COLO668 (cell line): ENCODE measurements around the gene CERCAM.

Source experiments
- DNase-seq: peaks from one replicate; lab custom pipeline; 2025; ENCODE audit not compliant: unreplicated experiment; lab: John Stamatoyannopoulos, UW

Gene CERCAM, protein sequence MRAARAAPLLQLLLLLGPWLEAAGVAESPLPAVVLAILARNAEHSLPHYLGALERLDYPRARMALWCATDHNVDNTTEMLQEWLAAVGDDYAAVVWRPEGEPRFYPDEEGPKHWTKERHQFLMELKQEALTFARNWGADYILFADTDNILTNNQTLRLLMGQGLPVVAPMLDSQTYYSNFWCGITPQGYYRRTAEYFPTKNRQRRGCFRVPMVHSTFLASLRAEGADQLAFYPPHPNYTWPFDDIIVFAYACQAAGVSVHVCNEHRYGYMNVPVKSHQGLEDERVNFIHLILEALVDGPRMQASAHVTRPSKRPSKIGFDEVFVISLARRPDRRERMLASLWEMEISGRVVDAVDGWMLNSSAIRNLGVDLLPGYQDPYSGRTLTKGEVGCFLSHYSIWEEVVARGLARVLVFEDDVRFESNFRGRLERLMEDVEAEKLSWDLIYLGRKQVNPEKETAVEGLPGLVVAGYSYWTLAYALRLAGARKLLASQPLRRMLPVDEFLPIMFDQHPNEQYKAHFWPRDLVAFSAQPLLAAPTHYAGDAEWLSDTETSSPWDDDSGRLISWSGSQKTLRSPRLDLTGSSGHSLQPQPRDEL

DNA sequence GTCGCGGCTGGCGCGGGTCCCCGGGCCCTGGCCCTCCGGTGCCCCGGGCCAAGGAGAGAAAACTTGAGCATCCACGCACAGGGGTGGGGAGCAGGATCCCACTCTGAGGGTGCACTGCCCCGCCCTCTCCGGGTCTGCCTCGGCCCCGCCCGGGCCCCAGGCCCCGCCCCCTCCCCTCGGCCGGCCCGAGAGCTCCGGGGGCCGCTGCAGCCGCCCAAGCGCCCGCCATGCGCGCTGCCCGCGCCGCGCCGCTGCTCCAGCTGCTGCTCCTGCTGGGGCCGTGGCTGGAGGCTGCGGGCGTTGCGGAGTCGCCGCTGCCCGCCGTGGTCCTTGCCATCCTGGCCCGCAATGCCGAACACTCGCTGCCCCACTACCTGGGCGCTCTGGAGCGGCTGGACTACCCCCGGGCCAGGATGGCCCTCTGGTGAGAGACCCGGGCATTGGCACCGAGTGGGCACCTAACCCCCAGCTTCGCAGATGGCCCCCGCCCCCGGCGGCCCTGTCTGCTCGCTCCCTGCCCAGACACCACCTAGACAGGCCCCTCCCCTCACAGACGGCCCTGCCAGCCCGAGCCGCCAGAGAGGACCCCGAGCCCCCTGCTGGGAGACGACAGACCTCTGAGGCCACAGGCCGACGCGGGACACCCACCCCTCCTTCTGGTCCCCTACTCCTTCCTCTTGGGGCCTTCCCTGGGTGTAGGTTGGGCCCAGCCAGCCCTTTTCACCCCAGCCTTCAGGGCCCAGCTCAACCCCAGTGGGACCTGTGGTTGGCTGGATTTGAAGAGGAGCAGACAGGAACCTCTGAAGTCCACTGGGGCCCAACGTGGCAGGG is at the start of gene CERCAM:
Gene CERCAM (plus strand): TSS at position 207 of the 831 bp plus-strand sequence. CDS start 21 bp downstream, at position 228.
- DNase-seq: peak; percentile 52

DNA sequence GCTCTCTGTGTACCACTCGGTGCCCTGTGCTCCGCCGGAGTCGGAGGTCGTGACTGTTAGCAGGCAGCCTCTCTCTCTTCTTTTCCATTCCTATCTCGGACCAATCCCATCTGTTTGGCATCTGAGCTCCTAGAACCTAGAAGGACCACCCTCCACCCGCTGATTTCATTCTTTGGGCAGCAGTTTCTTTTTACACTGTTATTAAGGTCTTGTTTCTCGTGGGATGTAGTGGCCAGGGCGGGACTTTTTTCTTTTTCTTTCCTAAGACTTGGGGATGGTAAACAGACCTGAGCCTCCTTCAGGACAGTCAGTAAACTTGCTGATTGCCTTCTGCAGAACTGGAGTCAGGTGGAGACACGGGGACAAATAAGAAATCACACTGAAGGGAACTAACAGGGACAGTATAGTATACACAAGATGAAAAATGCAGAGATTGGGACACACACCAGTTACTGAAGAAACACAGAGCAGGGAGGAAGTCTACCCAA is 49.0 kb upstream of the CERCAM start:
- no peak for DNase-seq

DNA sequence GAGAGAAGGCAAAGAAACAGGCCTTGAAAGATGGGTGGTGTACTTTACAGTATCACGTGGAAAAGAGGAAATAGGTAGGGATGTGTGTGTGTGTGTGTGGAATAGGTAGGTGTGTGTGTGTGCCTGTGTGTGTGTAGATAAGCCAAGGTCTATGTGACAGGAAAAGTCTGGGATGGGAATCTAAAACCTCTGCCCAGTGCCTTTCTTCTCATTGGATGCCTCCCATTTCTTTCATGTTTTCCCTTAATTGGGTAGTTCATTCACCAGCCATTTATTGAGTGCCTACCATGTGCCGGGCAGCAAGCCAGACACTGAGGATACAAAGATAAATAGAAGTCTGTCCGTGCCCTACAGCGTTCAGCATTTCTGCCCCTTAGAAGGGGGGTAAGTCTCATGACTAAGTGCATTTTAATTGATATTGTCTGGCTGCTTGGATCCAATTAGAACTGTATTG is 48.4 kb upstream of the CERCAM start:
- DNase-seq: no peak

DNA sequence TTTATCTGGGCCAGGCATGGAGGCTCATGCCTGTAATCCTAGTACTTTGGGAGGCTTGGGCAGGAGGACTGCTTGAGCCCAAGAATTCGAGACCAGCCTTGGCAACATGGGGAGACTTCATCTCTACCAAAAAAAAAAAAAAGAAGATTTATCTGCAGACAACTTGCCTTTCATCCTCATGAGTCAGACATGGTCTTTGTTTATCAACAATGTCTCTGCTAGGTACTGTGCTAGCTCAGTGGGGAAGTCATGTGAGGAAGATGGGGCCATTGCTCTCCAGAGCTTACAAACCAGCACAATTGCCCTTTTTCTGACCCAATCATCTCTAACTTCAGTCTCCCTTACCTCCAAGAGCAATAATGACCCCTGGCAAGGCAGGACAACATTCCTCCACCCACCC is 47.9 kb upstream of the CERCAM start:
- DNase-seq: no peak

DNA sequence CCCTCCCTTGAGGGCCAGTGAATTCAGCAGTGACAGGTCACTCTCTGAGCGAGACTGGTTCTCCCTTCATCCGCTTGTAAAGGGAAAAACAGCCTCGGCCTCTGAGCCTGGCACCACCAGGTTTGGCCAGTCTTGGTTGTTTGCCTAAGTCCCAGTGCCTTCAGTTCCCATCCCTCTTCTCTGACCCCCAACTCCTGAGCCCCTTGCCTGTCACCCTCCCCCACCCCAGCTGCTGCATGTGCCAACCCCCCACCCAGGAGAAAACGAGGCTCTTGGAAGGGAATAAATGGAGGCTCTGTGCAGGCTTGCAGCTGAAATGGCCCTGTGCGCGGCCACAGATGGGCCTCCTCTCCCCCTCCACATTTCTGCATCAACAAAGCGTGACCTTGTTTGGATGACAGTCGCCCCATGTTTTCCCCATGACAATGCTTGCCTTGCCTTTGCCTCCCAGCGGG is 46.4 kb upstream of the CERCAM start:
- DNase-seq: no peak

DNA sequence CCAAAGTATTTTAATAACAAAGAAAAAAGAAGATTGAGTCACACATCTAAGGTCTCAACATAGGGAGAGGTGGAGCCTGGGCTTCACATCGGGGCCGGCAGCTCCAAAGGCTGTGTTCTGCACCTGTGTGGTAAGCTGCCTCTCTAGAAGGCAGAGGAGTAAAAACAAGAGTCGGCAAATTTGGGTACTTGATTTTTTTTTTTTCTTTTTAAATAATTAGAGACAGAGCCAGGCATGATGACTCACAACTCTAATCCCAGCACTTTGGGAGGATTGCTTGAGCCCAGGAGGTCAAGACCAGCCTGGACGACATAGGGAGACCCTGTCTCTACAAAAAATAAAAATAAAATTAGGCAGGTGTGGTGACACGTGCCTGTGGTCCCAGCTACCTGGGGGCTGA is 44.8 kb upstream of the CERCAM start:
- DNase-seq: no peak

DNA sequence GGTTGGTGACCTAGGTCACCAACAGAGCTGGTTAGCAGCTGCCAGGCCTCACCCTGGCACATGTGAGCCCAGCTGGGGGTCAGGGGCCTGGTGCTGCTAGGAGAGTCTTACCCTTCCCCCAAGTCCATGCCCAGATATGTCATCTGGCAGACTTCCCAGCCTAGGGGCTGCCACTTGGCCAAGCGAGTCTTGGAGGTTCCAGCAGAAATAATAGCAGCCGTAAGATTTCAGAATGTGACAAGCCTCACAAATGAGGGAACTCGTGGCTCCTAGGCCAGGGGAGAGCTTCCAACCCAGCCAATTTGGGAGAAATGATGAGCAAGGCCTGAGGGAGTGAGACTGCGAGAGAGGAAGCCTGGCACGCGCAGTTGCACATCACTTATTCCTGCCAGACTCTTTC is 38.4 kb upstream of the CERCAM start:
- no peak for DNase-seq

DNA sequence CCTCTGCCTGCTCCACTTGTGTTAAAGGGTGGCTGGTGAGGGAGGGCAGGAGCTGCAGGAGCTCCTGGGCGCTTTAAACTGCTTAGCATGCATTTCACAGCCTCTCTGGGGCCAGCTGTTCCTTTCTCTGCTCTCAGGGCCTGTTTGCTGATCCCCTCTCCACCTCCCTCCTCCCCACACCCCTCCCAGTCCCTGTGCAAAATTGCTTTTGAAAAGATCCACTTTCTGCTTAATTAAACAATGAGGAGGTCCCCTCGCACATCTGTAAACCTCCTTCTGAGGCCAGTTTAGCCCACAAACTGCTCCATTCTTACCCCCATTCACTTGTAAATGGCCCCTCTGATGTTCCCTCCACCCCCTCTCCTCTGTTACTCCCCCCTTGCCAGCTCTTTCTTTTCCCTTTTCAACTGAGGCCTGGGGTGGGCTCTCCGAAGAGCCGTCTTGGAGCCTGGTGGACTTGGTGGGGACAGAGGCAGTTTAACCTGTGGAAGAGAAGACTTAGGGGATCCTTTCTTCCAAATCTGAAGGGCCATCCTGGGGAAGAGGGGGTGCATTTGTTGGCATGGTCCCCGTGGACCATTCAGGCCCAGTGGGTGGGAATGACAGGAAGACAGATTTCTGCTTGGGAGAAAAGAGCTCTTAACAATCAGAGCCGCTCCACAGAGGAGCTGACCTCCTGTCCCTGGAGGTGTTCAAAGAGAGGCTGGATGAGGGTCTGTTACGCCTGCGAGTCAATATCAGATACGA is 37.5 kb upstream of the CERCAM start:
- DNase-seq: no peak

DNA sequence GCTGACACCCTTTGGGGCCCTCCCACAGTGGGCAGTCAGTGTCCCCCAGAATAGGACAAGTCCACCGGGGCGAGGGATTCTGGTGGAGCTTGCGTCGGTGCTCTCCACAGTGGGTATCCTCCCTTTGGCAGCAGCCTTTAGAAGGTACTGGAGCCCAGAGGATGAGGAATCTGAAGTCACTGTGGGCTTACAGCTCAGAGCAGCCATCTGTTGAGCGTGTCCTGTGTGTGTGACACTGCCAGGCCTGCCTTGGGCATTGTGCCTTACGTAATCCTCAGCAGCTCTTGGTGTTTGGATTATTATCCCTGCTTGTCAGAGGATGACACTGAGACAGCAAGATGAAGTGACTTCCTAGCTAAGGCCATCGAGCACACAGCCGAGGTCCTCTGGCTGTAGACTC is 36.9 kb upstream of the CERCAM start:
- no peak for DNase-seq

DNA sequence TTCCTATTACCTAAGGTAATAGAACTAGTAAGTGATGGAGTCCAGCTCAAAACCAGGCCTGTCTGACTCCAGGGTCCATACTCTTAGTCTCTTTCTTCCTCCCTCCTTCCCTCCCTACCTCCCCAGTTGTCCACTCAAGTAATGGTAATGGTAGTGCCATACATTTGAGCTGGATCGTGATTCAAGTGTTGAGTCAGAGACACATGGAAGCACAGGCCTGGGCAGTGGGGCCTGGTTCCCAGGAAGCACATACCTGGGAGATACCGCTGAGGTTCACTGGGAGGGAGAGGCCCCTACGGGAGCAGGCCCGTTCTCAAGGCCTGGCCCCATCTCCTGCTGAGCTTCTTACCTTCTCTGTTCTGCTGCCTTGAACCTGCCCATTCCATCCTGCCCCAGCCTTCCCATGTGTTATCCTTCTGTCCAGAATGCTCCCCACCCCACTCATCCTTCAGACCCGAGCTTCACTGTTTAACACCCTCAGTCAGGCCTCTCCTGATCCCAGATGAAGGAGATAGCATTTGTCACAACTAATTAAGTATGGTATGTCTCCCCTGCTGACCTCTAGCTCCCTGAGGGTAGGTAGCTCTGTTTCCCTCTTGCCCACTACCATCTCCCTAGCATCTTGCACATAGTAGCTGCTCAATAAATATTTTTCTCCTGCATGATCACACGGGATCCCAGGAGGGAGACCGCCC is 35.7 kb upstream of the CERCAM start:
- DNase-seq: no peak

DNA sequence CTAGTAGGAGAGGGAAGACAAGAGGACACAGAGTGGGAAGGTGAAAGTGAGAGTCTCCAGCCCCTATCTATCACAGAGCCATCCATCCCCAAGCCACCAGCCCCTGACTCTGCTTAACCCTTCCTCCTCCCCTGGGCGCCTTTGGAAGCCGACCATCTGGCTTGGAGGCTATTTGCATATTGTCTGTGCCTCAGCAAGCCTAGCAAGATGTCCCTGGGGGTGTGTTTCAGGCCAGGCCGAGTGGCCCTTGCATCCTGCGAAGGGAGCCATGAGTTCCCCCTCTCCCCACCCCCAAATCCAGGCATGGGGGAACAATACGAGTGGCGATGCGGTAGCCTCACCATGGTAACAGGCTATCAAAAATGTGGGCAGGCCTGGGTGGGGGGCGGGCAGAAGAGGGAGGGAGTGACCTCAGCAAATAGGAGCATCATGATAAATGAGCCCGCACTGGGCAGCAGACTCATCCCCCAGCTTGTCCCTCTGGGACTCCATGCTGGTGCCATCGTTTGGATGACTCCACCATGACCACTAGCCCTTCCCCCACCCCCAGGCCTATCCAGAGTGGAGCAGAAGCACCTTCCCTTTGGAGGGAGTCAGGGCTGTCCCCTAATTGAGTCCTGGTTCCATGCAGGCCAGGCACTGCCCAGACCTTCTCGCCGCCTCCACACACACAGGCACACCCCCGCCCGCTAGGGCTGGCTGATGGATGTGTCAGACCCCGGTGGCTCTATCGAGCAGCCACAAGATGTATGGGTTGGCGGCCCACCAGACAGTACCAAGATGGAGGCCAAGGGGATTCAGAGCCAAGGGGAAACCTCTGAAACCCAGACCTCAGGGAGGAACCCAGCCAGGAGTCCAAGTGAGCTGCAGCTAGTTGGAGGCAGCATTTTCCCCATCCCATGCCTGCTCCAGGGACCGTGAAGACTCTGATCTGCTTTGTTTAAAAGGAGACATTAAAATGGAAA is 34.9 kb upstream of the CERCAM start:
- no peak for DNase-seq

DNA sequence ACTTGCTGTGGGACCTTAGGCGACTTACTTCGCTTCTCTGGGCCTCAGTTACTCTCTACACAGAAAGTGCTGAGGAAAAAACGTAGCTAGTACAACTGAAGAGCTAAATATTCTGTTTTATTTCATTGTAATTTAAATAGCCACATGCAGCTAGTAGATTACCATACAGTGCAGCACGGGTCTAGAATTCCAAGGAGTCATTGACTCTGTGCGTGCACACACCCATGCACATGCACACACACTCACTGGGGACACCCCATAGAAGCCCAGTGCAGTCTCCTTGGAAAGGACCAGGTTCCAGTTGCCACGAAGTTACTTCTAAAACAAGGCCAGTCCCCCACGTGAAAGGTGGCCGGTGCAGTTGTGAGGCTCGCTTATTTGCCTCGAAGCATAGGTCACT is 32.5 kb upstream of the CERCAM start:
- no peak for DNase-seq

DNA sequence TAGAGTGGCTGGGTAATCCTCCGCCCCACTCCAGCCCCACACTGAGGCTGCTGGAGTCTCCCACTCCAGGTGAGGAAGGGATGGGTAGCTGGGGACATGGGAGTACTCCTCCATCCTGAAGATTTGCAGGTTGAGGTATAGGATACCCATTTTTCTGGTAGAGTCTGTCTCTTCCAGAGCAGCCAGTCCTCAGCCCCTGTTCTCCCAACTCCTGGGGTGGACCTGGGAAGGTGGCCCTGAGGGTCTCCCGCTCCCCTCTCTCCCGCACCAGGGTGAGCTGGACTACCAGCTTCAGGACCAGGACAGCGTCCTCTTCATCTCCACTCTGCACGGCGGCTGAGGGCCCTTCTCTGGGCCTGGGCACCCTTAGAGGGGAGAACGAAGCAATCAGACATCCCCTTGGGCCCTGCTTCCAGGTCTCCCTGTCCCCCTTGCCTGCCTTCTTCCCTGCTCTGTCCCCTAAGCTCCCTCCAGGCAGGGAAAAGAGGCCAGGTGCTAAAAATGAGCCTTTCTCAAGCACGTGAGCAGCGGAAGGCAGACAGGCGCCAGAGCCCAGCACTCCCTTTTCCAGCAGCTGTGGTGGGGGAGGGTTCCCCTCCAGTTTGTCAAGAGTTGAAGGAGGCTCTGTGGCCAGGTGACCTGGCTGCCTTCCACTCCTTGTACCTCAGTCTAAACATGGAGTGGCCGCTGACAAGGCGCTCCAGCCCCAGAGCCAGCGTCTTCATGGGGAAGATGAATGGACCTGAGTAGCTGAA is 31.1 kb upstream of the CERCAM start:
- DNase-seq: no peak

DNA sequence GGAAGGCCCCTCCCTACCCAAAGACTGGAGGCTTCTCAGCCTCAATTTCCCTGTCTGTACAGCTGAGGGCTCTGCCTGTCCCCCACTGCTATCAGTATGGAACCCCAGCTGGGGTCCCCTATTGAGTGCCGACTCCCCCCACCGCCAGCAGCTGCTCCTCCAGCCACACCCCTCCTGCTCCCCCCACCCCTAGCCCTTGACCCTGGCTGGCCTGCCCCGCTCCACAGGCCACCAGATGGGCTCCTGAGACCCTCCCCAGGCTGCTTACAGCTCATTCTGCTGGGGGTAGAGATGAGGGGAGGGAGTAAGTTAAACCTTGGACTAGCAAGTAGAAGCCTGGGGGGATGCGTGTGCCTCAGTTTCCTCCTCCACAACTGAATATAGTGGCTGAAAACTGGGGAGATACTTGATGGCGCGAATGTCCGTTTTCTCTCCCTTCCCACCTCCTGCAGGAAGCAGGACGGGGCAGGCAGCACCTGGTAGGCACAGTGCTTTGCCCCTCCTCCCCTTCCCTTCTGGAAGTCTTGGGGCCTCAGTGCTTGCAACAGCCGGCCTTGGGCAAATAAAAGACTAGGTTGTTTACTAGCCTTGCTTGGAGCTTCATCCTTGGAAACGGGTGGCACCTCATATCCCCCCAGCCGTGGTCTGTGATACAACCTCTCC is 30.4 kb upstream of the CERCAM start:
- no peak for DNase-seq

DNA sequence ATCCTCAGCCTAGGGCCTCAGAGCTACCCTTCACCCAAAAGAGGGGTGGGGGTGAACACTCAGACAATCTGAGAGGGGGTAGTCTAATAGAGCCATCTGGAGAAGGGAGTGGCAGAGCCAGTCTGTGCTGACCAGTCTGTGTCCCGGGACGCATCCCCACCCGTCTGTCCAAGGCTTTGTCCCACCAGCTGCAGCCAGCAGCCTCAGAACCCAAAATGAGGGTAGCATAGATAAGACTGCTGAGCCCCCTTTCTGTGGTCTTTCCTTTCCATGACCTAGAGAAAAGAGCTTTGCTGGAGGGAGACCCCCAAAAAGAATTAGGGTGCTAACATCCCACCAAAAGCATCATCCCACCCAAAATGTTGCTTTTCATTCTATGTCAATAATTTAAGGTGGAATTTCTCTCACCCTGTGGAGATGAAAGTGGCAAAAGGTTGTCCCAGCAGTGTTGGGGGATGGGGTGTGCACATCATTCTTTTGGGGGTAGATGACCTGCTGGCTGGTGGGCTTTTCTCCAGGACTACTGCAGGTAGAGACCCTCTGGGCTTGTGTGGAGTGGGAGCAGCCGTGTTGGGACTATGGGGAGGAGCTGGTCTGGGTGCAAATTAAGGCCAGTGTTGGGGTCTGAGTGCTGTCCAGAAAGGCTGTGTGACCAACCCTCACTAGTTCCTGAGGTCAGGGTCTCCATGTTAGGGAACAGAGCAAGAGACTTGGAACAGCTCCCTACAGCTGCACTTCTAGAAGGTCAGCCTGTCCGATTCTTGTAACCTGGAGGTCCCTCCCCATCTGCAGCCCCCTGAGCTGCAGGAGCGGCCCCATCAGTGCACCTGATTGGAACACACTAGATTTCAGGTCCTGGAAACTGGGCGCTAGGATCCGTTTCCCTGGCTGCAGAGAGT is 29.6 kb upstream of the CERCAM start:
- DNase-seq: no peak

DNA sequence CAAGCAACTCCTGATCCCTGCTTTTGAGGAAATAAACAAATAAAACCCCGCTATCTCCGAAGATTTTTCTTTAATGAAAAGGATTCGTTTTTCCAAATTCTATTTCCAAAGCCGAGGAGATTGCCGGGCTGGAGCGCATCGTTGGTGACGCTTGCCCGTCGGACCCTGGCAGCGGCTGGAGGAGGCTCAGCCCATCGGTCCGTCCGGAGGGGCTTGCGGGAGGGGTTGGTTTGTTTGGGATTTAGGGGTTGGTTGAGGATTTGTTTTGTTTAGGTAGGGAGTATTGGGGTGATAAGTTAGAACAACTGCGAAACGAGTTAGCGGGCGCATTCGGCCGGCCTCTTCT is 28.7 kb upstream of the CERCAM start:
- DNase-seq: no peak
